Activated naive CD8-positive, alpha-beta T cell treated with anti-CD3 and anti-CD28 coated beads, Interleukin-2, amount 10 ng/mL, durations not matched to agents 7 days and 5 days (primary cell): Measurements from ENCODE around the gene SNX14. TPM values are rescaled to one million over a fixed set of nuclear protein-coding genes. Genes with fewer than 3 reads are reported as not detected.

ENCODE experiments used
- ATAC-seq: fragments of 150-1000 bp; cut with Tn5 transposase; one replicate; pipeline ENCODE4 v1.10.0; 2021; ENCODE audit warnings: low read depth, moderate library complexity
- POLR2A ChIA-PET: fragments of 350-600 bp; sonication (Branson Sonifier 250); formaldehyde crosslinking; loops from one replicate; lab custom pipeline; 2021; ENCODE audit warnings: antibody characterized with exemption; lab: Charles Lee
- DNase-seq: peaks from one replicate; pipeline ENCODE4 v3.0.0; 2021
- H3K27ac Mint-ChIP-seq: one replicate; pipeline ENCODE4 v1.8.0; 2022; ENCODE audit warnings: mild to moderate bottlenecking, mixed read lengths
- H3K27me3 Mint-ChIP-seq: one replicate; pipeline ENCODE4 v1.8.0; 2022; ENCODE audit warnings: mild to moderate bottlenecking, moderate library complexity, mixed read lengths
- H3K36me3 Mint-ChIP-seq: one replicate; pipeline ENCODE4 v1.8.0; 2021; ENCODE audit warnings: mild to moderate bottlenecking, mixed read lengths
- H3K4me1 Mint-ChIP-seq: one replicate; pipeline ENCODE4 v1.8.0; 2021; ENCODE audit warnings: mixed read lengths
- H3K4me3 Mint-ChIP-seq: one replicate; pipeline ENCODE4 v1.8.0; 2022; ENCODE audit warnings: mild to moderate bottlenecking, moderate library complexity, mixed read lengths
- H3K9me3 Mint-ChIP-seq: one replicate; pipeline ENCODE4 v1.8.0; 2021; ENCODE audit warnings: mixed read lengths
- total RNA-seq, 2 experiments: library from RNA; stranded (reverse); gene quantifications; one replicate each; pipeline ENCODE4 v1.2.3, GENCODE V29; 2021

SNX14 gene
- total RNA-seq, 2 experiments from 2014 or later = 55.6 to 67.5 TPM

- ATAC-seq (no peak), DNase-seq (no peak)
- Mint-ChIP-seq H3K4me3 (no peak overlapping the region), H3K4me1 (peaks cover 67% of the 10 kb centered on the region), H3K36me3 (no peaks in the 10 kb centered on the region), H3K27me3 (no peaks in the 10 kb centered on the region), H3K27ac (no peak overlapping the region), H3K9me3 (no peaks in the 10 kb centered on the region)
- POLR2A ChIA-PET = interaction anchor here (0.7 to 8.3 kb wide), 3 partner anchors 13 to 215 kb away, joined by 6 to 90 read pairs (median 10); partner anchors contain the start of gene NT5E
Measured at GRCh38 chr6:85463621-85464259, 129.9 kb downstream of the SNX14 start.

DNA sequence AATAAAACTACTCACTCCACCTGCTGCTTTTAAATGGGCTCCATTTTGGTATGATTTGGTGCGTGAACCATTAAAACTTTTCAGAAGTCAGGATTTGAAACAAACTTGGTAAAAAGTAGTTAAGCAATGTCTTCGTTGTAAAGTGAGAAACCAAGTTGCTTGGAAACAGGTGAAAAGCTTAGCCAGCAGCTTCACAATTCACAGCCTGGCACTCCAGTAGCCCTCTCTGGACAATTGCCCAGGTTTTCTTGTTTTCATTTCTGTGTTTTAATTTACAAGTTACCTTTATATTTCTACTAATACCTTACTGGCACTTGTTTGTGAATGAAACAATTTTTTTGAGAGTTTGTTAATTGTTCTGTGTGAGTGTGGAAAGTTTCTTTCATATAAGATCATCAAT, 131.0 kb downstream of the SNX14 start:
- Mint-ChIP-seq H3K4me3 (no peak overlapping the region), H3K9me3 (no peaks in the 10 kb centered on the region), H3K27me3 (no peaks in the 10 kb centered on the region), H3K4me1 (peaks cover 76% of the 10 kb centered on the region), H3K27ac (peak overlapping the region; percentile 92), H3K36me3 (no peaks in the 10 kb centered on the region)
- ATAC-seq (no peak), DNase-seq (no peak)
- POLR2A ChIA-PET = interaction anchor here (3.1 to 8.3 kb wide), 2 partner anchors 12 to 216 kb away, joined by 10 to 90 read pairs; partner anchors contain the start of gene NT5E

DNA sequence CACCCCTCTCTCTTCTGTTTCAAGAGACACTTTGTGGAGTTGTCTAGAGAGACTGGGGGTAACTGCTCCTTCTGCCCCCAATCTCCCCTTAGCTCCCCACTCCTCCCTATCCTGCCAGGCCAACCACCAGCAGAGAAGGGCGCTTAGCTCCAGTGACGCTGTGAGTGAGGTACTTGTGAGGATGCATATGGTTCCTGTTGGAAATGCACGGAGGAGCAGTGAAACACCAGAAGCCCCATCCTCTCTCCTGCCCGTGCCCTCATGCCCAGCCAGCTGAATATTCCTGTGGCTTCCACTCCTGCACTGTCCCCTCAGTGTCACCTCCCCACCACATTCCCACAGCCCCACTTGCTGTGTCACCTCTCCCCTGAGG, 131.9 kb downstream of the SNX14 start:
- peak overlapping the region; percentile 54 for H3K4me3 Mint-ChIP-seq
- ATAC-seq = no peak

GRCh38 chr6:85460921-85461797, 132.5 kb downstream of the SNX14 start:
- DNase-seq = peak; percentile 47
- peak overlapping the region; percentile 92 for H3K27ac Mint-ChIP-seq
- H3K4me1 Mint-ChIP-seq = peaks cover 78% of the 10 kb centered on the region
- no peaks in the 10 kb centered on the region for H3K9me3 Mint-ChIP-seq
- no peaks in the 10 kb centered on the region for H3K27me3 Mint-ChIP-seq
- H3K36me3 Mint-ChIP-seq = peaks cover 3% of the 10 kb centered on the region
- peak; percentile 78 for ATAC-seq
- H3K4me3 Mint-ChIP-seq = peak overlapping the region; percentile 54
- POLR2A ChIA-PET = interaction anchor here (0.8 to 8.3 kb wide), 5 partner anchors 10 to 217 kb away, joined by 3 to 90 read pairs (median 7); partner anchors contain the start of genes NT5E and SYNCRIP

More for the DNA sequence above, 131.9 kb downstream of the SNX14 start:
- DNase-seq = no peak
- POLR2A ChIA-PET = interaction anchor here (0.8 to 8.3 kb wide), 5 partner anchors 11 to 217 kb away, joined by 3 to 90 read pairs (median 7); partner anchors contain the start of genes NT5E and SYNCRIP
- H3K36me3 Mint-ChIP-seq = no peaks in the 10 kb centered on the region
- H3K27me3 Mint-ChIP-seq = no peaks in the 10 kb centered on the region
- H3K27ac Mint-ChIP-seq = peak overlapping the region; percentile 92
- no peaks in the 10 kb centered on the region for H3K9me3 Mint-ChIP-seq
- peaks cover 78% of the 10 kb centered on the region for H3K4me1 Mint-ChIP-seq

GRCh38 chr6:85460154-85460920, 133.3 kb downstream of the SNX14 start:
- peak overlapping the region; percentile 54 for H3K4me3 Mint-ChIP-seq
- H3K4me1 Mint-ChIP-seq = peaks cover 74% of the 10 kb centered on the region
- POLR2A ChIA-PET = interaction anchor here (8.3 kb wide), 1 partner anchor 9 kb away, joined by 90 read pairs; the partner anchor contains the start of gene NT5E
- H3K9me3 Mint-ChIP-seq = no peaks in the 10 kb centered on the region
- H3K36me3 Mint-ChIP-seq = peaks cover 3% of the 10 kb centered on the region
- ATAC-seq (no peak), DNase-seq (no peak)
- H3K27me3 Mint-ChIP-seq = no peaks in the 10 kb centered on the region
- H3K27ac Mint-ChIP-seq = peak overlapping the region; percentile 92

DNA sequence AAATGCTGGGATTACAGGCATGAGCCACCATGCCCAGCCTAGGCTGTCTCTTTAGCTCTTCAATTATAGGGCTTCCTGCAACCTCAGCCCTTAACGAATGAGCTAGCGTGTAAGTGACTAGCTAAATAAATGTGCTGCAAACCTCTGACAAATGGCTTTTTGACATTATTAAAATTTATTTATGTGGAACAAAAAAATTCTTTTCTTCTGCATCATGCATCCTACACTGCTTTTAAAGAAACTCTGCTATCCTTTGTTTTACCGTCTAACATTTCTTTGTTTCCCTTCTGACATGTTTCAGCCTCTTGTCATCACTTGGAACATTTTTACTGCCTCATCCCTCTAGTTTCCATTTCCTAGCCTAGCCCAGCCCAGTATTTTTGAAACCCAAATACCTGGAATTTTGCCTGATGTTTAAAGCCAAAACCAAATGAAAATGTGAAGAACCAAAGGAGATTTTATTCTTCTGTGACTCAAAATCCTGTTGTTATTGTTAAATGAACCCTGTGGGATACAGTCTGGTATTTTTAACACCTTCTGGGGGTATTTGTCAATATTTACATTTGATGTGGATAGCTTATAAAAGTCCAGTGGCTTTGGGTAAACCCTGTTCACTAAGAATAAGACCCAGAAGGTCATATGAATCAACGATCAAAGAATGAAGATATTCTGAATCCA, 134.3 kb downstream of the SNX14 start:
- no peaks in the 10 kb centered on the region for H3K27me3 Mint-ChIP-seq
- H3K4me3 Mint-ChIP-seq = peak overlapping the region; percentile 17
- POLR2A ChIA-PET = interaction anchor here (1.4 to 8.3 kb wide), 3 partner anchors 8 to 219 kb away, joined by 4 to 90 read pairs (median 10); partner anchors contain the start of gene NT5E
- H3K36me3 Mint-ChIP-seq = peaks cover 3% of the 10 kb centered on the region
- peaks cover 65% of the 10 kb centered on the region for H3K4me1 Mint-ChIP-seq
- H3K9me3 Mint-ChIP-seq = no peaks in the 10 kb centered on the region
- DNase-seq (no peak), ATAC-seq (no peak)
- H3K27ac Mint-ChIP-seq = peak overlapping the region; percentile 28

- Mint-ChIP-seq H3K27ac (peak overlapping the region; percentile 28), H3K4me3 (no peak overlapping the region), H3K36me3 (peaks cover 3% of the 10 kb centered on the region), H3K9me3 (no peaks in the 10 kb centered on the region), H3K4me1 (peaks cover 67% of the 10 kb centered on the region), H3K27me3 (no peaks in the 10 kb centered on the region)
- DNase-seq (no peak), ATAC-seq (no peak)
- POLR2A ChIA-PET = interaction anchor here (1.4 to 8.3 kb wide), 3 partner anchors 8 to 220 kb away, joined by 4 to 90 read pairs (median 10); partner anchors contain the start of gene NT5E
Measured at GRCh38 chr6:85458782-85459181, 134.9 kb downstream of the SNX14 start.

DNA sequence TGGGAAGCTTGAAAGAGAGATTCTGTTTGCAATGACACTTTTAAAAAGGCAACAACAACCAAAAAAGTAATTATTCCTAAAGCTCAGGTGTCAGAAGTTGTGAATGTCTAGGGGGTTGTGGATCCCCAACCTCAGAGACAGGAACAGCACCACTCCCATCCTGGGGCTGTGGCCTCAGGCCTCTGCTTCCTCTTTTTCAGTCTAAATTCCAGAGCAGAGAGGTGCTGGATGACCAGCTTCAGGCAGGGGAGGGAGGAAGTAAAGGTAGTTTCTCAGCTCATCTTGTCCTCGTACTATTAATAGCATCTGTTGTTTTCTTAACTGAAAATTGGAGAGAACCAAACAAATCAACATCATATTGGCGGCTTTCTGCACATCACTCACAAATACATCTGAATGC, 135.5 kb downstream of the SNX14 start:
- H3K36me3 Mint-ChIP-seq = peaks cover 3% of the 10 kb centered on the region
- peak overlapping the region; percentile 27 for H3K27ac Mint-ChIP-seq
- H3K27me3 Mint-ChIP-seq = no peaks in the 10 kb centered on the region
- no peaks in the 10 kb centered on the region for H3K9me3 Mint-ChIP-seq
- no peak for DNase-seq
- ATAC-seq = no peak
- H3K4me1 Mint-ChIP-seq = peaks cover 69% of the 10 kb centered on the region
- no peak overlapping the region for H3K4me3 Mint-ChIP-seq
- POLR2A ChIA-PET = interaction anchor here (1.4 to 8.3 kb wide), 3 partner anchors 7 to 220 kb away, joined by 4 to 90 read pairs (median 10); partner anchors contain the start of gene NT5E

- Mint-ChIP-seq H3K4me1 (peaks cover 68% of the 10 kb centered on the region), H3K9me3 (no peaks in the 10 kb centered on the region)
- POLR2A ChIA-PET = interaction anchor here (3.0 kb wide), 1 partner anchor 222 kb away, joined by 10 read pairs; no protein-coding TSS in a partner anchor
Measured at GRCh38 chr6:85456782-85457181, 136.9 kb downstream of the SNX14 start.

More at GRCh38 chr6:85456782-85457181, 136.9 kb downstream of the SNX14 start:
- ATAC-seq = no peak
- Mint-ChIP-seq H3K36me3 (peaks cover 3% of the 10 kb centered on the region), H3K4me3 (no peak overlapping the region), H3K27ac (no peak overlapping the region), H3K27me3 (no peaks in the 10 kb centered on the region)
- DNase-seq = no peak

Other genes with a start within 250 kb of the SNX14 start
- gene NT5E, start 143.8 kb downstream of the SNX14 start, total RNA-seq = 10 to 100 TPM; 26.8 to 30.7 TPM
- gene SYNCRIP, start 49.0 kb upstream of the SNX14 start, total RNA-seq = 10 to 100 TPM; 94.4 to 99.3 TPM